KMS-11 (cell line): ENCODE data around the gene CEP83.

Experiments
- H2AFZ ChIP-seq: fragments of 200-600 bp; sonication (generic); 2 replicates; pipeline ENCODE4 v1.6.1; 2016; ENCODE audit warnings: antibody characterized with exemption, mixed run types, low read depth
- H3K27ac ChIP-seq: fragments of 200-600 bp; sonication (generic); 2 replicates; pipeline ENCODE4 v1.6.1; 2016; ENCODE audit warnings: mild to moderate bottlenecking, mixed run types
- H3K27me3 ChIP-seq: fragments of 200-600 bp; sonication (generic); 2 replicates; pipeline ENCODE4 v1.6.1; 2017; ENCODE audit warnings: mild to moderate bottlenecking, low read depth, mixed run types, moderate library complexity; ENCODE audit not compliant: insufficient read depth
- H3K36me3 ChIP-seq: fragments of 200-600 bp; sonication (generic); 2 replicates; pipeline ENCODE4 v1.6.1; 2017; ENCODE audit warnings: mild to moderate bottlenecking, mixed run types; ENCODE audit not compliant: insufficient read depth
- H3K4me1 ChIP-seq: fragments of 200-600 bp; sonication (generic); 2 replicates; pipeline ENCODE4 v1.6.1; 2016; ENCODE audit warnings: mild to moderate bottlenecking, low read depth, mixed run types; ENCODE audit not compliant: poor library complexity, severe bottlenecking
- H3K4me2 ChIP-seq: fragments of 200-600 bp; sonication (generic); 2 replicates; pipeline ENCODE4 v1.7.0; 2016; ENCODE audit warnings: mild to moderate bottlenecking, mixed run types
- H3K4me3 ChIP-seq: fragments of 200-600 bp; sonication (generic); IDR thresholded peaks from 2 replicates; pipeline ENCODE4 v1.6.1; 2017; ENCODE audit warnings: low read depth, low read length, mixed read lengths; ENCODE audit not compliant: insufficient read depth
- H3K79me2 ChIP-seq: fragments of 200-600 bp; sonication (generic); 2 replicates; pipeline ENCODE4 v1.6.1; 2016; ENCODE audit warnings: low read depth, mixed run types; ENCODE audit not compliant: insufficient read depth
- H3K9ac ChIP-seq: fragments of 200-600 bp; sonication (generic); 2 replicates; pipeline ENCODE4 v1.6.1; 2016; ENCODE audit warnings: mild to moderate bottlenecking, mixed run types
- H4K20me1 ChIP-seq: fragments of 200-600 bp; sonication (generic); 2 replicates; pipeline ENCODE4 v1.6.1; 2016; ENCODE audit warnings: mild to moderate bottlenecking, mixed run types; ENCODE audit not compliant: insufficient read depth
- TF ChIP-seq, protein P1 (sequence below): fragments of 200-600 bp; sonication (generic); conservative IDR thresholded peaks from 2 replicates; pipeline ENCODE4 v1.6.1; 2017; ENCODE audit warnings: low read depth, mild to moderate bottlenecking, antibody characterized with exemption, low read length, moderate library complexity, mixed read lengths

The CEP83 gene

GRCh38 chr12:94276725-94277124 is 182.9 kb downstream of the CEP83 start:
- Histone ChIP-seq H3K4me1 (peaks cover 1% of the 10 kb centered on the region), H2AFZ (no peak overlapping the region), H4K20me1 (no peaks in the 10 kb centered on the region), H3K4me2 (no peak overlapping the region), H3K36me3 (no peaks in the 10 kb centered on the region), H3K9ac (no peak overlapping the region), H3K27me3 (no peaks in the 10 kb centered on the region), H3K27ac (no peak overlapping the region), H3K79me2 (no peaks in the 10 kb centered on the region), H3K4me3 (no peak overlapping the region)
- TF ChIP-seq, protein P1, sequence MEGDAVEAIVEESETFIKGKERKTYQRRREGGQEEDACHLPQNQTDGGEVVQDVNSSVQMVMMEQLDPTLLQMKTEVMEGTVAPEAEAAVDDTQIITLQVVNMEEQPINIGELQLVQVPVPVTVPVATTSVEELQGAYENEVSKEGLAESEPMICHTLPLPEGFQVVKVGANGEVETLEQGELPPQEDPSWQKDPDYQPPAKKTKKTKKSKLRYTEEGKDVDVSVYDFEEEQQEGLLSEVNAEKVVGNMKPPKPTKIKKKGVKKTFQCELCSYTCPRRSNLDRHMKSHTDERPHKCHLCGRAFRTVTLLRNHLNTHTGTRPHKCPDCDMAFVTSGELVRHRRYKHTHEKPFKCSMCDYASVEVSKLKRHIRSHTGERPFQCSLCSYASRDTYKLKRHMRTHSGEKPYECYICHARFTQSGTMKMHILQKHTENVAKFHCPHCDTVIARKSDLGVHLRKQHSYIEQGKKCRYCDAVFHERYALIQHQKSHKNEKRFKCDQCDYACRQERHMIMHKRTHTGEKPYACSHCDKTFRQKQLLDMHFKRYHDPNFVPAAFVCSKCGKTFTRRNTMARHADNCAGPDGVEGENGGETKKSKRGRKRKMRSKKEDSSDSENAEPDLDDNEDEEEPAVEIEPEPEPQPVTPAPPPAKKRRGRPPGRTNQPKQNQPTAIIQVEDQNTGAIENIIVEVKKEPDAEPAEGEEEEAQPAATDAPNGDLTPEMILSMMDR, result no peak

GRCh38 chr12:94273272-94273671 is 186.4 kb downstream of the CEP83 start:
- Histone ChIP-seq H3K27me3 (no peaks in the 10 kb centered on the region), H3K36me3 (no peaks in the 10 kb centered on the region), H2AFZ (no peak overlapping the region), H3K4me3 (no peak overlapping the region), H3K79me2 (no peaks in the 10 kb centered on the region), H3K27ac (no peak overlapping the region), H3K4me2 (no peak overlapping the region), H3K9ac (no peak overlapping the region), H3K4me1 (peaks cover 23% of the 10 kb centered on the region), H4K20me1 (no peaks in the 10 kb centered on the region)
- TF ChIP-seq, protein P1, result no peak

- Histone ChIP-seq H3K36me3 (no peaks in the 10 kb centered on the region), H3K27ac (no peak overlapping the region), H3K4me2 (no peak overlapping the region), H3K4me3 (no peak overlapping the region), H3K9ac (no peak overlapping the region), H4K20me1 (no peaks in the 10 kb centered on the region), H3K79me2 (no peaks in the 10 kb centered on the region), H3K27me3 (no peaks in the 10 kb centered on the region), H2AFZ (no peak overlapping the region), H3K4me1 (peaks cover 23% of the 10 kb centered on the region)
- TF ChIP-seq, protein P1, result no peak
Measured at GRCh38 chr12:94272280-94272679, 187.4 kb downstream of the CEP83 start.

DNA sequence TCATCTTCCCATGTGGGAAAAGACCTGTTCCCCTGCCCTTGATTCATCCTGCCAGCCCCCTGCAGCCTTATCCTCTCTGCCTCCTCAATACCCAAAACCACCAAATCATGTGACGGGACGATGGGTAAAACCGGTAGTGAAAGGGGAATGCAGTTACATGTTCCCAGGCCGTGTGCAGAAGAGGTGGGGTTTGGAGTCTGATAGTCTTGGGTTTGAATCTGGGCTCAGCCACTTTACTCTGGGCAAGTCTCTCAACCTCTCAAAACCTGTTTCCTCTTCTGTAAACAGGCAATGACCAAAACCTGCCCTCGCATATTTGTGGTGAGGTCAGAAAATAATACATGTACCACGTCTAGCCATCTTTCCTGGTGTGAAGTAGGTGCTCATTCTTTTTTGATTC is 188.3 kb downstream of the CEP83 start:
- H3K4me2 ChIP-seq, result no peak overlapping the region

More for the DNA sequence above, 188.3 kb downstream of the CEP83 start:
- TF ChIP-seq, protein P1, result no peak
- no peak overlapping the region for H3K27ac ChIP-seq
- H3K36me3 ChIP-seq, result no peaks in the 10 kb centered on the region
- no peaks in the 10 kb centered on the region for H3K27me3 ChIP-seq
- H3K4me3 ChIP-seq, result no peak overlapping the region
- H4K20me1 ChIP-seq, result no peaks in the 10 kb centered on the region
- H3K9ac ChIP-seq, result no peak overlapping the region
- peaks cover 23% of the 10 kb centered on the region for H3K4me1 ChIP-seq
- no peaks in the 10 kb centered on the region for H3K79me2 ChIP-seq
- H2AFZ ChIP-seq, result no peak overlapping the region
